Activated CD4-positive, alpha-beta T cell treated with anti-CD3 and anti-CD28 coated beads, Interleukin-2, amount 10 ng/mL, durations not matched to agents 24 days and 14 days (primary cell): ENCODE results near the gene UGDH. TPM values are rescaled to one million over a fixed set of nuclear protein-coding genes. Genes with fewer than 3 reads are reported as not detected.

ENCODE experiments used
- DNase-seq: peaks from one replicate; pipeline ENCODE4 v3.0.0; 2022
- H3K27ac Mint-ChIP-seq: one replicate; pipeline ENCODE4 v1.8.0; 2022; ENCODE audit warnings: mild to moderate bottlenecking, mixed read lengths
- H3K27me3 Mint-ChIP-seq: one replicate; pipeline ENCODE4 v1.8.0; 2022; ENCODE audit warnings: mixed read lengths
- H3K36me3 Mint-ChIP-seq: one replicate; pipeline ENCODE4 v1.8.0; 2022; ENCODE audit warnings: low read depth, mild to moderate bottlenecking, mixed read lengths
- H3K4me1 Mint-ChIP-seq: one replicate; pipeline ENCODE4 v1.8.0; 2021; ENCODE audit warnings: mixed read lengths
- H3K4me3 Mint-ChIP-seq: one replicate; pipeline ENCODE4 v1.8.0; 2022; ENCODE audit warnings: mild to moderate bottlenecking, moderate library complexity, mixed read lengths
- H3K9me3 Mint-ChIP-seq: one replicate; pipeline ENCODE4 v1.8.0; 2021; ENCODE audit warnings: mixed read lengths
- intact Hi-C: fragments of 100-400 bp; cut with micrococcal nuclease; formaldehyde crosslinking; loops from one replicate; pipeline ENCODE4 v1.15.1; 2023
- total RNA-seq: library from RNA; stranded (reverse); gene quantifications from 2 replicates; pipeline ENCODE4 v1.2.3, GENCODE V29; 2022

The UGDH gene
- total RNA-seq, result 23.1 and 29.2 TPM in 2 replicates

- Mint-ChIP-seq H3K27ac (peak within 1 kb of the TSS; percentile 95), H3K27me3 (no peaks in the 10 kb centered on the region)
These were observed at the start of gene UGDH for GRCh38 chr4:39527296-39528060. TSS of gene UGDH (minus strand) at chr4:39527439. CDS start at chr4:39521512, 5,927 bp downstream.

GRCh38 chr4:39574946-39575345 is 47.7 kb upstream of the UGDH start:
- Mint-ChIP-seq H3K4me1 (no peaks in the 10 kb centered on the region), H3K36me3 (no peaks in the 10 kb centered on the region)

More at GRCh38 chr4:39527296-39528060, at the start of gene UGDH:
- peaks cover 18% of the 10 kb centered on the region for H3K9me3 Mint-ChIP-seq
- intact Hi-C loops, result loop anchor here (1.0 to 10.0 kb wide), 6 partner anchors 68 to 1213 kb away; partner anchors contain the start of genes LIAS, N4BP2, PDS5A and SMIM14
- peak; percentile 99 for DNase-seq
- H3K4me1 Mint-ChIP-seq, result peaks cover 20% of the 10 kb centered on the region
- peak within 1 kb of the TSS; percentile 98 for H3K4me3 Mint-ChIP-seq
- H3K36me3 Mint-ChIP-seq, result peaks cover 20% of the 10 kb centered on the region

GRCh38 chr4:39571504-39571903 is 44.3 kb upstream of the UGDH start:
- no peaks in the 10 kb centered on the region for H3K36me3 Mint-ChIP-seq
- DNase-seq, result no peak
- H3K4me3 Mint-ChIP-seq, result no peak overlapping the region
- H3K27me3 Mint-ChIP-seq, result no peaks in the 10 kb centered on the region
- no peak overlapping the region for H3K27ac Mint-ChIP-seq
- no peaks in the 10 kb centered on the region for H3K4me1 Mint-ChIP-seq
- H3K9me3 Mint-ChIP-seq, result no peaks in the 10 kb centered on the region
- intact Hi-C loops, result no loop called here

More at GRCh38 chr4:39574946-39575345, 47.7 kb upstream of the UGDH start:
- Mint-ChIP-seq H3K4me3 (no peak overlapping the region), H3K27ac (no peak overlapping the region), H3K9me3 (no peaks in the 10 kb centered on the region), H3K27me3 (no peaks in the 10 kb centered on the region)
- intact Hi-C loops, result no loop called here
- DNase-seq, result no peak

- Mint-ChIP-seq H3K4me3 (no peak overlapping the region), H3K27me3 (no peaks in the 10 kb centered on the region), H3K27ac (no peak overlapping the region), H3K36me3 (peaks cover 3% of the 10 kb centered on the region), H3K9me3 (peaks cover 3% of the 10 kb centered on the region), H3K4me1 (no peaks in the 10 kb centered on the region)
- no peak for DNase-seq
- intact Hi-C loops, result no loop called here
These were observed 43.8 kb upstream of the UGDH start for GRCh38 chr4:39571054-39571453.

GRCh38 chr4:39569209-39569608 is 42.0 kb upstream of the UGDH start:
- intact Hi-C loops, result no loop called here

GRCh38 chr4:39568805-39569204 is 41.6 kb upstream of the UGDH start:
- H3K27me3 Mint-ChIP-seq, result no peaks in the 10 kb centered on the region
- H3K27ac Mint-ChIP-seq, result no peak overlapping the region
- no peak overlapping the region for H3K4me3 Mint-ChIP-seq
- no peaks in the 10 kb centered on the region for H3K4me1 Mint-ChIP-seq
- peaks cover 6% of the 10 kb centered on the region for H3K9me3 Mint-ChIP-seq
- peaks cover 6% of the 10 kb centered on the region for H3K36me3 Mint-ChIP-seq
- no peak for DNase-seq
- intact Hi-C loops, result no loop called here

More at GRCh38 chr4:39569209-39569608, 42.0 kb upstream of the UGDH start:
- Mint-ChIP-seq H3K36me3 (peaks cover 6% of the 10 kb centered on the region), H3K9me3 (peaks cover 6% of the 10 kb centered on the region), H3K4me1 (no peaks in the 10 kb centered on the region), H3K27ac (no peak overlapping the region), H3K4me3 (no peak overlapping the region), H3K27me3 (no peaks in the 10 kb centered on the region)
- no peak for DNase-seq

GRCh38 chr4:39565878-39566600 is 38.8 kb upstream of the UGDH start:
- Mint-ChIP-seq H3K9me3 (peaks cover 6% of the 10 kb centered on the region), H3K36me3 (peaks cover 6% of the 10 kb centered on the region), H3K4me1 (no peaks in the 10 kb centered on the region), H3K27me3 (no peaks in the 10 kb centered on the region), H3K27ac (no peak overlapping the region), H3K4me3 (no peak overlapping the region)
- intact Hi-C loops, result no loop called here
- DNase-seq, result no peak

GRCh38 chr4:39563346-39563847 is 36.2 kb upstream of the UGDH start:
- Mint-ChIP-seq H3K36me3 (peaks cover 6% of the 10 kb centered on the region), H3K4me3 (no peak overlapping the region)
- intact Hi-C loops, result no loop called here

GRCh38 chr4:39562792-39563191 is 35.6 kb upstream of the UGDH start:
- peaks cover 6% of the 10 kb centered on the region for H3K9me3 Mint-ChIP-seq
- intact Hi-C loops, result no loop called here
- H3K4me1 Mint-ChIP-seq, result no peaks in the 10 kb centered on the region

More at GRCh38 chr4:39563346-39563847, 36.2 kb upstream of the UGDH start:
- no peak for DNase-seq
- Mint-ChIP-seq H3K27me3 (no peaks in the 10 kb centered on the region), H3K4me1 (no peaks in the 10 kb centered on the region), H3K9me3 (peaks cover 6% of the 10 kb centered on the region), H3K27ac (no peak overlapping the region)

GRCh38 chr4:39559626-39560025 is 32.4 kb upstream of the UGDH start:
- Mint-ChIP-seq H3K4me3 (no peak overlapping the region), H3K4me1 (no peaks in the 10 kb centered on the region), H3K27me3 (no peaks in the 10 kb centered on the region), H3K36me3 (no peaks in the 10 kb centered on the region), H3K27ac (no peak overlapping the region), H3K9me3 (no peaks in the 10 kb centered on the region)
- intact Hi-C loops, result no loop called here
- DNase-seq, result no peak

More at GRCh38 chr4:39562792-39563191, 35.6 kb upstream of the UGDH start:
- H3K4me3 Mint-ChIP-seq, result no peak overlapping the region
- H3K36me3 Mint-ChIP-seq, result peaks cover 6% of the 10 kb centered on the region
- DNase-seq, result no peak
- no peak overlapping the region for H3K27ac Mint-ChIP-seq
- no peaks in the 10 kb centered on the region for H3K27me3 Mint-ChIP-seq

- no peaks in the 10 kb centered on the region for H3K4me1 Mint-ChIP-seq
- no peaks in the 10 kb centered on the region for H3K36me3 Mint-ChIP-seq
- DNase-seq, result no peak
- no peak overlapping the region for H3K27ac Mint-ChIP-seq
- H3K9me3 Mint-ChIP-seq, result no peaks in the 10 kb centered on the region
- no peaks in the 10 kb centered on the region for H3K27me3 Mint-ChIP-seq
- H3K4me3 Mint-ChIP-seq, result no peak overlapping the region
- intact Hi-C loops, result no loop called here
These were observed 28.2 kb upstream of the UGDH start for GRCh38 chr4:39555472-39555871.

- Mint-ChIP-seq H3K36me3 (no peaks in the 10 kb centered on the region), H3K27me3 (peaks cover 2% of the 10 kb centered on the region), H3K4me3 (no peak overlapping the region), H3K4me1 (no peaks in the 10 kb centered on the region), H3K27ac (no peak overlapping the region), H3K9me3 (no peaks in the 10 kb centered on the region)
- intact Hi-C loops, result no loop called here
- no peak for DNase-seq
These were observed 21.3 kb upstream of the UGDH start for GRCh38 chr4:39548425-39549067.

GRCh38 chr4:39544580-39545315 is 17.5 kb upstream of the UGDH start:
- no peak for DNase-seq
- H3K4me1 Mint-ChIP-seq, result no peaks in the 10 kb centered on the region
- no peaks in the 10 kb centered on the region for H3K9me3 Mint-ChIP-seq
- H3K36me3 Mint-ChIP-seq, result no peaks in the 10 kb centered on the region
- H3K27ac Mint-ChIP-seq, result no peak overlapping the region
- intact Hi-C loops, result no loop called here
- H3K4me3 Mint-ChIP-seq, result no peak overlapping the region
- peaks cover 2% of the 10 kb centered on the region for H3K27me3 Mint-ChIP-seq
